IMR-90 (cell line): ENCODE results near the gene TRAF3. TPM values are rescaled to one million over a fixed set of nuclear protein-coding genes. Genes with fewer than 3 reads are reported as not detected.

Experiments
- ATAC-seq: fragments of 200-7000 bp; cut with Tn5 transposase; 2 replicates; pipeline ENCODE4 v1.9.1; 2020; ENCODE audit warnings: low read depth, mild to moderate bottlenecking, moderate library complexity
- BruUV-seq: library from RNA; stranded (reverse); fragments of 400-500 nt; replicated peaks from 2 replicates; lab custom pipeline; 2021; lab: Mats Ljungman, UMichigan
- CTCF ChIA-PET: fragments of 300-600 bp; formaldehyde crosslinking; extraction: SDS; loops from one replicate; lab custom pipeline; 2021; ENCODE audit warnings: antibody characterized with exemption; lab: Yijun Ruan, JAX
- POLR2A ChIA-PET: fragments of 300-600 bp; sonication (Branson Sonifier 250); formaldehyde crosslinking; loops from one replicate; lab custom pipeline; 2022; ENCODE audit warnings: antibody characterized with exemption; ENCODE audit not compliant: unreplicated experiment; lab: Charles Lee
- DNase-seq: peaks from one replicate; pipeline ENCODE4 v3.0.0; 2013
- H2AFZ ChIP-seq: replicated peaks from 2 replicates; pipeline ENCODE3; 2013; ENCODE audit warnings: low read length, mild to moderate bottlenecking; ENCODE audit not compliant: poor library complexity
- H2AK5ac ChIP-seq: 2 replicates; pipeline ENCODE4 v1.6.1; 2013; ENCODE audit warnings: low read depth, low read length, inconsistent platforms
- H2AK9ac ChIP-seq: replicated peaks from 2 replicates; pipeline ENCODE3; 2013; ENCODE audit warnings: mild to moderate bottlenecking, low read depth, low read length, moderate library complexity; ENCODE audit not compliant: poor library complexity
- H2BK120ac ChIP-seq: 2 replicates; pipeline ENCODE4 v1.6.1; 2013; ENCODE audit warnings: low read depth, low read length, inconsistent platforms
- H2BK15ac ChIP-seq: 3 replicates; pipeline ENCODE4 v1.6.1; 2013; ENCODE audit warnings: low read depth, low read length, inconsistent platforms
- H2BK20ac ChIP-seq: 2 replicates; pipeline ENCODE4 v1.6.1; 2013; ENCODE audit warnings: low read depth, mild to moderate bottlenecking, inconsistent platforms, low read length, moderate library complexity
- H2BK5ac ChIP-seq: 2 replicates; pipeline ENCODE4 v1.6.1; 2013; ENCODE audit warnings: mild to moderate bottlenecking, low read depth, low read length, inconsistent platforms; ENCODE audit not compliant: poor library complexity, severe bottlenecking
- H3K14ac ChIP-seq: replicated peaks from 2 replicates; pipeline ENCODE4 v1.6.1; 2013; ENCODE audit warnings: low read depth, low read length, inconsistent platforms
- H3K18ac ChIP-seq: 2 replicates; pipeline ENCODE4 v1.6.1; 2013; ENCODE audit warnings: low read depth, low read length, control low read depth
- H3K23ac ChIP-seq: 2 replicates; pipeline ENCODE4 v1.6.1; 2013; ENCODE audit warnings: low read depth, low read length, inconsistent platforms
- H3K27ac ChIP-seq: 2 replicates; pipeline ENCODE4 v1.5.1; 2013; ENCODE audit warnings: mild to moderate bottlenecking, control low read depth, low read length; ENCODE audit not compliant: insufficient read depth
- H3K27me3 ChIP-seq: 2 replicates; pipeline ENCODE4 v1.6.1; 2013; ENCODE audit warnings: low read length; ENCODE audit not compliant: control insufficient read depth, insufficient read depth
- H3K36me3 ChIP-seq: 2 replicates; pipeline ENCODE4 v1.6.1; 2013; ENCODE audit warnings: low read length, mixed read lengths; ENCODE audit not compliant: control insufficient read depth, insufficient read depth
- H3K4ac ChIP-seq: 2 replicates; pipeline ENCODE4 v1.6.1; 2013; ENCODE audit warnings: low read depth, low read length, inconsistent platforms
- H3K4me1 ChIP-seq: 2 replicates; pipeline ENCODE4 v1.6.1; 2013; ENCODE audit warnings: low read length, mixed read lengths; ENCODE audit not compliant: control insufficient read depth, insufficient read depth
- H3K4me2 ChIP-seq: 2 replicates; pipeline ENCODE4 v1.6.1; 2013; ENCODE audit warnings: low read depth, mild to moderate bottlenecking, control low read depth, low read length, moderate library complexity
- H3K4me3 ChIP-seq: 2 replicates; pipeline ENCODE4 v1.5.1; 2013; ENCODE audit warnings: low read depth, mild to moderate bottlenecking, control low read depth, low read length, moderate library complexity; ENCODE audit not compliant: insufficient read depth
- H3K56ac ChIP-seq: 2 replicates; pipeline ENCODE4 v1.6.1; 2013; ENCODE audit warnings: low read length, inconsistent platforms; ENCODE audit not compliant: insufficient read depth; ENCODE audit errors: extremely low read depth
- H3K79me1 ChIP-seq, 2 experiments: 2 replicates each; pipeline ENCODE4 v1.6.1; 2013; ENCODE audit warnings: low read length in 2 of 2, inconsistent platforms in 1 of 2, low read depth in 1 of 2
- H3K9ac ChIP-seq: 2 replicates; pipeline ENCODE4 v1.6.1; 2013; ENCODE audit warnings: low read depth, low read length, control low read depth
- H3K9me1 ChIP-seq: 2 replicates; pipeline ENCODE4 v1.6.1; 2013; ENCODE audit warnings: low read length, inconsistent platforms; ENCODE audit not compliant: insufficient read depth
- H3K9me3 ChIP-seq: 2 replicates; pipeline ENCODE4 v1.6.1; 2013; ENCODE audit warnings: low read length; ENCODE audit not compliant: control insufficient read depth, insufficient read depth
- H4K20me1 ChIP-seq: 2 replicates; pipeline ENCODE4 v1.6.1; 2013; ENCODE audit warnings: low read length, inconsistent platforms; ENCODE audit not compliant: insufficient read depth
- H4K5ac ChIP-seq: 2 replicates; pipeline ENCODE4 v1.6.1; 2013; ENCODE audit warnings: mild to moderate bottlenecking, low read depth, low read length, control low read depth
- H4K8ac ChIP-seq, 2 experiments: 2 replicates each; pipeline ENCODE4 v1.6.1; 2013; ENCODE audit warnings: low read depth in 2 of 2, low read length in 2 of 2, control low read depth in 1 of 2, inconsistent platforms in 1 of 2
- H4K91ac ChIP-seq: 2 replicates; pipeline ENCODE4 v1.6.1; 2013; ENCODE audit warnings: low read depth, low read length, inconsistent platforms; ENCODE audit not compliant: insufficient read depth
- CHD1 ChIP-seq: IDR thresholded peaks from 2 replicates; pipeline ENCODE4 v1.6.1; 2012; ENCODE audit warnings: low read depth, low read length, improper control_type of control experiment
- FOS ChIP-seq: fragments of 150-350 bp; IDR thresholded peaks from 2 replicates; pipeline ENCODE4 v1.6.1; 2016; ENCODE audit warnings: low read depth, low read length
- RCOR1 ChIP-seq: IDR thresholded peaks from 2 replicates; pipeline ENCODE4 v1.6.1; 2012; ENCODE audit warnings: mild to moderate bottlenecking, low read length, improper control_type of control experiment; ENCODE audit not compliant: insufficient replicate concordance
- SMC3 ChIP-seq: fragments of 150-350 bp; IDR thresholded peaks from 2 replicates; pipeline ENCODE4 v1.6.1; 2016; ENCODE audit warnings: low read depth, mild to moderate bottlenecking, antibody characterized with exemption, low read length, moderate library complexity
- WGBS, 2 experiments: methylation state at CpG; one replicate each; pipeline versions ENCODE4 v1.1.5 to v1.1.7; 2013; ENCODE audit warnings: missing lambda C conversion rate in 2 of 2; ENCODE audit not compliant: insufficient read length in 1 of 2; ENCODE audit errors: extremely low coverage in 2 of 2; 5-methylcytosine and 5-hydroxymethylcytosine counted together
- dilution Hi-C: fragments of 300-500 bp; cut with HindIII; formaldehyde crosslinking; loops from one replicate; pipeline ENCODE4 v1.14.3; 2018; ENCODE audit warnings: low sequenced_read_pairs; ENCODE audit not compliant: unreplicated experiment
- in situ Hi-C: fragments of 300-500 bp; cut with MboI; formaldehyde crosslinking; loops from 3 replicates; pipeline ENCODE4 v1.14.3; 2019; ENCODE audit warnings: low sequenced_read_pairs, inconsistent platforms, mixed read lengths
- intact Hi-C: fragments of 100-400 bp; cut with micrococcal nuclease; formaldehyde crosslinking; loops from 2 replicates; pipeline ENCODE4 v1.10.0; 2022
- polyA plus RNA-seq, 3 experiments: library from polyadenylated mRNA; depleted of rRNA; stranded (reverse); fragments of >200 nt; gene quantifications; 2 replicates each; pipeline ENCODE4 v1.2.3, GENCODE V29; 2012; ENCODE audit warnings: low replicate concordance in 1 of 3
- total RNA-seq: library from RNA; depleted of rRNA; stranded (reverse); fragments of >200 nt; gene quantifications from 2 replicates; pipeline ENCODE4 v1.2.3, GENCODE V29; 2012
- TF ChIP-seq, protein P1 (sequence below): fragments of 150-350 bp; IDR thresholded peaks from 2 replicates; pipeline ENCODE4 v1.6.1; 2017; ENCODE audit warnings: mild to moderate bottlenecking, antibody characterized with exemption, low read length, low read depth
- TF ChIP-seq, protein P2 (sequence below): fragments of 150-350 bp; IDR thresholded peaks from 2 replicates; pipeline ENCODE4 v1.6.1; 2016; ENCODE audit warnings: low read depth, mild to moderate bottlenecking, low read length, moderate library complexity, borderline replicate concordance

TRAF3 gene
- total and polyA plus RNA-seq, 2 of the 4 experiments (the other 2 are of a cell fraction): 21.2 to 25.3 TPM

DNA sequence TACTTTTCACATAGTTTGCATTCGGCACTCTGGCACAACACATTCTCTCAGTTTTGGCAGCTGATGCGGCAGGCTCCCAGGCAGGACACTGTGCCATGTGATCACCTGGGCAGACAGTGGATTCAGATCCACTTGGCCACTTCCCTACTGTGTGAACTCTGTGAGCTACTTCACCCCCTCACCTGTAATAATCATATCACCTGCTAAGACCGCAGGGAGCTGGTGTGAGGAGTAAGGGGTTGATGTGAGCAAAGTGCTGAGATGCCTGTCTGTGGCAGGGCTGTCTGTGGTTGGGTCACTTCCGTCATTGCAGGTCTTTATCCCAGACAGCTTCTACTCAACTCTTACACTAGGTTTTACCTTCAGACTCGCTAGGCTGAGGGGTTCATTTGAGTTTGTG lies 94.8 kb downstream of the TRAF3 start:
- Histone ChIP-seq H3K4ac (no peak overlapping the region), H3K23ac (no peak overlapping the region), H2AK9ac (no peak overlapping the region), H2BK15ac (no peak overlapping the region), H3K18ac (no peak overlapping the region), H4K5ac (no peak overlapping the region), H2BK20ac (no peak overlapping the region), H3K36me3 (peaks cover 17% of the 10 kb centered on the region), H3K27me3 (no peaks in the 10 kb centered on the region), H4K91ac (no peak overlapping the region), H4K20me1 (no peaks in the 10 kb centered on the region), H3K4me3 (no peak overlapping the region), H3K56ac (no peak overlapping the region), H3K27ac (no peak overlapping the region), H3K79me1 (peaks cover 0 to 19% of the 10 kb centered on the region in 2 experiments; a peak in 3 of 4 replicates), H3K9ac (no peak overlapping the region), H3K9me3 (no peaks in the 10 kb centered on the region), H2AFZ (no peak overlapping the region), H2BK5ac (no peak overlapping the region), H2AK5ac (no peak overlapping the region), H3K4me2 (no peak overlapping the region), H3K4me1 (no peaks in the 10 kb centered on the region), H4K8ac (no peak overlapping the region), H3K9me1 (peaks cover 14% of the 10 kb centered on the region), H3K14ac (no peak overlapping the region), H2BK120ac (no peak overlapping the region)
- TF ChIP-seq CHD1 (no peak), FOS (no peak), SMC3 (no peak), RCOR1 (no peak)
- TF ChIP-seq, protein P1, sequence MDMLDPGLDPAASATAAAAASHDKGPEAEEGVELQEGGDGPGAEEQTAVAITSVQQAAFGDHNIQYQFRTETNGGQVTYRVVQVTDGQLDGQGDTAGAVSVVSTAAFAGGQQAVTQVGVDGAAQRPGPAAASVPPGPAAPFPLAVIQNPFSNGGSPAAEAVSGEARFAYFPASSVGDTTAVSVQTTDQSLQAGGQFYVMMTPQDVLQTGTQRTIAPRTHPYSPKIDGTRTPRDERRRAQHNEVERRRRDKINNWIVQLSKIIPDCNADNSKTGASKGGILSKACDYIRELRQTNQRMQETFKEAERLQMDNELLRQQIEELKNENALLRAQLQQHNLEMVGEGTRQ: no peak
- TF ChIP-seq, protein P2, sequence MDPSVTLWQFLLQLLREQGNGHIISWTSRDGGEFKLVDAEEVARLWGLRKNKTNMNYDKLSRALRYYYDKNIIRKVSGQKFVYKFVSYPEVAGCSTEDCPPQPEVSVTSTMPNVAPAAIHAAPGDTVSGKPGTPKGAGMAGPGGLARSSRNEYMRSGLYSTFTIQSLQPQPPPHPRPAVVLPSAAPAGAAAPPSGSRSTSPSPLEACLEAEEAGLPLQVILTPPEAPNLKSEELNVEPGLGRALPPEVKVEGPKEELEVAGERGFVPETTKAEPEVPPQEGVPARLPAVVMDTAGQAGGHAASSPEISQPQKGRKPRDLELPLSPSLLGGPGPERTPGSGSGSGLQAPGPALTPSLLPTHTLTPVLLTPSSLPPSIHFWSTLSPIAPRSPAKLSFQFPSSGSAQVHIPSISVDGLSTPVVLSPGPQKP: no peak
- ChIA-PET POLR2A (no interaction called here), CTCF (no interaction called here)
- in situ Hi-C loops (no loop called here), intact Hi-C loops (no loop called here), dilution Hi-C loops (no loop called here)
- DNase-seq: no peak
- ATAC-seq: no peak
- BruUV-seq: no TSS peak
- WGBS, 2 experiments: no CpG with 5 or more reads among the region's 5 CpGs
